ENCODE data around the gene HCN3. TPM values are rescaled to one million over a fixed set of nuclear protein-coding genes. Genes with fewer than 3 reads are reported as not detected.

HCN3 gene
- total RNA-seq, 1 donor from 2014 or later, result 0.60 TPM

DNA sequence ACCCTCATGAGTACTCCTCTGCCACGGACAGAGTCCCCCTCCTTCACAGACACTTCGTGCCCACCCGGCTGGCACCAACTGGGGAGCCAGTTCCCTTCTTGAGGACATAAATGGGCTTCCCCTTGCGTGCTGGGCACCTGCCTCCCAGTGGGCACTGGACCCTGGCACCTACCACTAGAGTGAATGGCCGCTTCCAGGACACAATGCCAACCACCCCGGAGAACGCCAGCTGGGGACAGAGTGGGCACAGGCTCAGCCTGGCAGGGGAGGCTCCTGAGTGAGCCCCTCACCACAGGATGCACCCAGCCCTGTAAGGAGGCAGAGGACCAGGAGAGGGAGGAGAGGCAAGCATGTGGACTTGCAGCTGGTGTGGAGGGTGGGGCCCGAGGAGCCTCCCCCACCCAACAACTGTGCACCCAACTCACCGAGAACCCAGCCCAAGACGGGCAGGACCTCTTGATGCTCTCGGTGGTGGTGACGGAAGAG, 23.0 kb upstream of the HCN3 start:
- no peak for DNase-seq (ENCODE audit: low read depth in 2 of 2)

DNA sequence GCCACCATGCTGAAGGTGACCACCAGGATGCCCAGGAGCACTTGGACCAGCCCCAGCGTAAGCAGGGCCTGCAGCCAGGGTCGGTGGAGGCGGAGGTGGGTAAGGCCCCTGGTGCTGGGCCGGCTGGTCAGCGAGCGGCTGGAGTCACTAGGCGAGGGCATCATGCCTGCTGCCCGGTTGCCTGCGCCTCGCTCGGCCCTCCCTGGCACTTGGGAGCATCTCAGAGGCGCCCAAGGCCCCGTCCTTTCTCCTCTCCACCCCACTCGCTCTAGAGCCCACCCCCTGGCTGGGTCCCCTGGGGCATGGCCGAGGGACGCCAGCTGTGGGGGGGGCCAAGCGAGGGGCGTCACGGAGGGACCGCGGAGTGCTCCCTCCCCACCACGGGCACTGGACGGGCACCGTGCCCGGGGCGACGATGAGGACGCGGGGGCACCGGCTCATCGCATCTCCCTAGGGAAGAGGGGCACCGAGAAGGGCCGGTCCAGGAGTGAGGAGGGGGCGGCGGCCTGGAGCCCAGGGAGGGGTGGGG, 22.5 kb upstream of the HCN3 start:
- DNase-seq (ENCODE audit: low read depth in 2 of 2), result peak; percentile 19 to 22

DNA sequence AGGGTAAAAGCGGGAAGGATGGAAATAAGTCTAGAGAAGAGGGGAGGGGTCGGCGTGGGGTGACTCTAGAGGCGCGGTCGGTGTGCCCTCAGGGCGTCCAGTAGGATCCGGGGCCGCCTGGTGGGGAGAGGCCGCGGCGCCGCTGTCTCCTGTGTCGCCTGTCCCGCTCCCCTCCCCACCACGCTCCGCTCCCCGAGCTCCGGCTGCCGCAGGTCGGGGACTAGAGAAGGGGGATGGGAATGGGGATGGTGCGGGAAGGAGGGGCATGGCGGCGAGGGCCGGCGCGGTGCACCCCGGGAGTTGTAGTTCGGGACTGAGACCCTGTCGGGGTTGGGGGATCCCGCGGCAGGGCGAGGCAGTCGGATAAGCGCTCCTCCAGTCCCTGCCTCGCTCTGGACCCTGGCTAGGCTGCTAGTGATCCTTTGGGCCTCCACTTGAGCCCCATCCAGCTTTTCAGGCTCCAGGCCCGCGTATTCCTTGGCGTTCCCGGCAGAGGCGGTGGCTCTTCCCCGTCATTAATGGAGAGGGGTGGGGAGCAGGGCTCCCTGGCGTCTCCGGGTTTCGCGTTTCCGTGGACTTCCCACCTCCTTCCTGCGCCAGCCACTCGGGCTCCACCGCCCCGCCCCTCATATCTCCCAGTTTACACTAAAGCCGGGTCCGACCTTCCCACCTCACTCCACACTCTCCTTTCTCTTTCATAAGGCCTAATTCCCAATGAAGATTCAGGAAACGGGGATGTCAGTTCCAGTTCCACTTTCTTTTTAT, 21.8 kb upstream of the HCN3 start, which contains the start of gene ENTREP3:
TSS of gene ENTREP3 (minus strand) at position 241 of the 765 bp plus-strand sequence. CDS start 606 bp downstream, outside the sequence.
- DNase-seq (ENCODE audit: low read depth in 2 of 2), result peak; percentile 86 to 89

DNA sequence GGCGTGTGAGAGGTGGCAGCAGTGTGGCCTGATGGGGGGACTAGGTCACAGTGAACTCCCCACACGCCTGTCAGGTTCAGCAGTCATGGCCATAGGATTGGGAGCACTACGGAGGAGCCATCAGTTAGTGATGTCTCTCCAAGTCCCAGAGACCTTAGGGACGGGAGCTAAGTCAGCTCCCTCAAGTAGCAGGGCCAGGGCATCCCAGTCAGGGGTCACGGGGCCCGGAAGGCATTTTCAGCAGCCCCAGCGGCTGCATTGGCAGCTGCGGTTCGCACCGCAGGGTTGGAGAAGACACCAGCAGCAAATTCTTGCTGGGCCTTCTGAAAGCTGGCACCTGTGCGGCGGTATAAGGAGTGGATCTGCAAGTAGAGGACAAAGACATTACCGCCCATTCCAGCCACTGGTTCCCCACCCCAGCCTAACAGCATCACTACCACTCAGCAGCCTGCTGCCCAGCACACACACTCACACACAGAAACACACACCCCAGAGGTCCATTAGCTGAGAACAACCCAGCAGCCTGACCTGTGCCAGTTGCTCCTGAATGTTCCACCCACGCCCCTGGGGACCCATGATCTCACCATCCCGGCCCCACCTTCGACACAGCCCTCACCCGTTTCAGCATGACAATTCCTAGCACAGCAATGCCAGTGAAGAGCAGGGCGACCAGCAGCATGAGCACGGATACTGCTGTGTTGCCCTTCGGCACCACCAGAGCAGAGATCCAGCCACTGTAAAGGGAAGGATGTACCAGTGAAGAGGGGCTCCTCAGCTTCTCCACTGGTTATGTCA, 21.0 kb upstream of the HCN3 start:
- DNase-seq (ENCODE audit: low read depth in 2 of 2), result no peak

DNA sequence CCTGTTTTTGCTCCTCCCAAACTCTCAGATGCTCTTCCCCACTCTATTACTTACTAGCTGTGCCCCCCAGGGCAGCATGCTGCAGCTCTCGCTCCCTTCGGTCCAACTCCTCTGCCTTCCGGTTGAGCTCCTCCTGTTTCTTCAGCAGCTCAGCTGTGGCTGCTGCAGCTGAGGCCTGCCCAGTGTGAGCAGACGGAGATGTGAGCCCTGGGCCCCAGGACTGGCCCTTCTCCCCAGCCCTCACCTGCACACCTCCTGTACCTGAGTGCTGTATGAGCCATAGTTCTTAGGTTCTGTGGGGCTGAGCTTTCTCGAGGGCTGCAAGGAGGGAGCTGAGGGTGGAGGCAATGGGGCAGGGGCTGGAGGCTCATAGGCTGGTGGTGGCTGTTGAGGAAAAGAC, 17.0 kb upstream of the HCN3 start:
- no peak for DNase-seq (ENCODE audit: low read depth in 2 of 2)

DNA sequence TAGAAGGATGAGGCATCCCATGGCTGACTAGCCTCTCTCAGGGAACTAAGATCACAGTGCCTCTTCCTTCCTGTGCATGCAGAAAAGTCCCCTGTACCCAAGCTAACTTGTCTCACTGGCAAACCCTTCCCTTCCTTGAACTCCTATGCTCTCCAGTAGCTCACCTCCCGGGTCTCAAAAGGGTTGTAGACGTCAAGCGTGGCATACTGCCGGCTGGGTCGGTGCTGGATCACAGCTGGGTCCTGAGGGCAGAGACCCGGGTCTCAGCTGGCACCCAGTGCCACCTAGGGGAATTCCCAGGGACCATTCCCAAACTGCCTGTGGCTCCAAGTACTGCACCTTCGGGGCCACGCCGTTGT, 15.8 kb upstream of the HCN3 start:
- peak in 1 of 2 donors; percentile 29 for DNase-seq (ENCODE audit: low read depth in 2 of 2)

DNA sequence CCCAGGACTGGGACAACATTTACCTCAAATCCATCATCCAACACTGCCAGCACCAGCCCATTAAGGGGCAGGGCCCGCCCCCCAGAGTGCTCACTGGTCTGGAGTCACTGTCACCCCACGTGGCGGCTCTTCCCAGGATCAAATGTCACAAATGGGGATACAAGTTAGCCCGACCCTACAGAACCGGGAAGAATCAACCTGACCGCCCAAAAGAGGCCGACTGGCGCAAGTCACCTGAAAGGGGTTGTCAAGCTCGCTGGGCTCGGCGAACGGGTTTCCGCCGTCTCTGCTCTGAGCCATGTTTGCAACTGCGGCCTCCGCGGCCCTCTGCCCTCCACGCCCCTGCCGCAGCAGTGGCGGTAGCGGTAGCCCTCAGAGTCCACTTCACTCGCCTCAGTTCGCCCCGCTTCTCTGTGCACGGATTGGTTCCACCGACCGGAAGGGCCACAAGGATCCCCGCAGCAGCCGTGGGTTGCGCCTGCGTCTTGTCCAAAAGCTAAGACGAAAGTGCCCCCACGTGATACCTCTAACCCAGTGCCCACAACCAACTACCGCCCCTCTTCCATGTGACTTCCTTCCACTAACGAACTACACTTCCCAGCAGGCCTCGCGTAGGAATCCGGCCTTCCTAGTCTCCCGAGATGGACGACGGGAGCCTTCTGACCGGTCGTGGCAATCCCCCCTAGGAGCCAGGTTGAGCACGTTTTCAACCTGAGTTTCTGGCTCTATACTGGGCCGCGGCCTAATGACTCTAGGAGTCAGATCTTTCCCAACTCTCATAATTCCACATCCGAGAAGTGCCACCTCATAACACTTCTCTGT, 15.2 kb upstream of the HCN3 start, which contains the start of gene SCAMP3:
TSS of gene SCAMP3 (minus strand) at position 509 of the 822 bp plus-strand sequence. CDS start at position 300, 209 bp downstream.
- DNase-seq (ENCODE audit: low read depth in 2 of 2), result peak; percentile 96 to 99

DNA sequence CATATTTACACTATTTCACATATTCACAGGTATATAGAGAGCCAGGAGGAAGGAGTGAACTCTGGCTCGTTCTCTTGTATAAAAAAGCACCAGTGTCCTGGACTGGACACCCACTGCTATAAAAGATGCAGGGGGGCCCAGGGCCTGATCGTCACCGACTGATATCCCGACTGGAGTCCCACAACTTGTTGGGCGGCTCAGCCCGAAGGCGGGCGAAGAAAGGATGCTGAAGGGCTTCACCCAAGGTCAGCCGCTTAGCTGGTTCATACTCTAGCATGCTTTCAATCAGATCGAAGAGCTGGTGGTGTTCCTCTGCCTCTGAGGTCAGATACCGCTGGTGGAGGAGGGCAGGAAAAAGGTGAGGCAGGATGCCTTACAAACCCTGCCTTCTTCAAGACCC, 14.2 kb upstream of the HCN3 start:
- DNase-seq (ENCODE audit: low read depth in 2 of 2), result no peak

DNA sequence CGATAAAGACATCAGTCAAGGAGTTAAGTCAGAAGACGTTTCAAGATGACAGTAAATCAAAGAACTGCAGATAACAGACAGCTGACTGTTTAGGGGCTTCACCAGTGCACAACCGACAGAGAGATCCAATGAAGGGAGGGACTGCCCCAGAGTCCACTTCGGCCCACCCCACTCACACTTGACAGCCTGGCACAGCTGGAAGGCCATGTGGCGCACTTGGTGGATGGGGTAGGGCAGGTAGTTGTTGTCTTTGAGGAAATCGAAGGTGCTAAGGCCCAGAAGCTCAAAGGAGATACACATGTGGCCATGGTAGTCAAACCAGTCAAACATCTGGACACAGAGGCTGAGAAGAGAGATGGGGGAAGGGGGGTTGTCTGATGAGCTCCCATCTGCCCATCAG, 10.7 kb upstream of the HCN3 start:
- no peak for DNase-seq (ENCODE audit: low read depth in 2 of 2)

DNA sequence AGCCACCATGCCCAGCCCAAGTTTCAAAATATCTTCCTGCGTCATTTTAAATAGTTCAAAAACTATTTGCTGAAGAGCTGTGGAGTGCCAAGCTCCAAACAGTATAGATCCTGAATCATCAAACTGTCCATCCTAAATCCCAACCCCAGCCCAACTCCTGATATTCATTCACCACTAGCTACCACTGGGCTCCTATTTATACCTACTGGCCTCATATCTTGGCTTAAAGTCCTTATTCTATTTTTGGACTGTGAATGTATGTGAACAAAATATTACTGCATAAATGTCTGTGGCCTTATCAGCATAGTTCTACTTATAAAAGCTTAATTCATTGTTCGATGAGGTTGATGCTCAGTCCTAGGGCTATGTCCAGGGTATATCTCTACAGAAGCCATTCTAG, 9.9 kb upstream of the HCN3 start:
- DNase-seq (ENCODE audit: low read depth in 2 of 2), result no peak

DNA sequence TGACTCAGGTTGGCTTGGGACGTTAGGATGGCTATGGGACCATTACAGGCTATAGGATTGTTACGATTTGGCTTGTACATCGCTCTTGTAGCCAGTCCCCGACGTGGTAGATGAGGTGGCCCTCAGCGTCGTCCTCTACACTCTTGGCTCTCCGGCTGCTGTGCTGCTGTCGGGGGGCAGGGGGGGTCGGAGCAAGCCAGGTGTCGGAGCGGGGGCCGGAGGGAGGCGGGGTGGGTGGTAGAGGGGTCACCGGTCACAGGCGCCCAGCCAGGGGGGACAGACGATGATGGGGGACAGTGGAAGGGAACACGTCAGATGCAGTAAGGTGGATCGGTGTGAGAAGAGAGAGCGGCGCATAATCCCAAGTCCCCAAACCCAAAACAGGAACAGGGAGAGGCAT, 8.6 kb upstream of the HCN3 start:
- no peak for DNase-seq (ENCODE audit: low read depth in 2 of 2)

DNA sequence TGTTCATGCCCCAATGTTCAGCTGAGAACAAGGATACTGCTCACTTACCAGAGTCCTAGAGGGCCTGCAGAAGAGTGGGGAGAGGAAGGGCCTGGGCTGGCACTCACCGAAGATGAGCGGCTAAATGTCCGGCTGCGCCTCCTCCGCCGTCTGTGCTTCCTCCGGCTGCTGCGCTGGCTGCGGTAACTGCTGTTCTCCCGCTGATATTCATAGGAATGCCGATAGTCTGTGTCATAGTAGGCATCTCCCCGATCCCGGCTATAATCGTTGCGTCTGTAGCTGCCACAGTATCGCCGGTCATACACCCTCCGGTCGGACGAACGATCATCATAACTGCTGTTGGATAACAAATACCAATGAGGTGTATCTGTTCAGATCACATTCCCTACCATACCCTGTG, 7.9 kb upstream of the HCN3 start:
- no peak for DNase-seq (ENCODE audit: low read depth in 2 of 2)

DNA sequence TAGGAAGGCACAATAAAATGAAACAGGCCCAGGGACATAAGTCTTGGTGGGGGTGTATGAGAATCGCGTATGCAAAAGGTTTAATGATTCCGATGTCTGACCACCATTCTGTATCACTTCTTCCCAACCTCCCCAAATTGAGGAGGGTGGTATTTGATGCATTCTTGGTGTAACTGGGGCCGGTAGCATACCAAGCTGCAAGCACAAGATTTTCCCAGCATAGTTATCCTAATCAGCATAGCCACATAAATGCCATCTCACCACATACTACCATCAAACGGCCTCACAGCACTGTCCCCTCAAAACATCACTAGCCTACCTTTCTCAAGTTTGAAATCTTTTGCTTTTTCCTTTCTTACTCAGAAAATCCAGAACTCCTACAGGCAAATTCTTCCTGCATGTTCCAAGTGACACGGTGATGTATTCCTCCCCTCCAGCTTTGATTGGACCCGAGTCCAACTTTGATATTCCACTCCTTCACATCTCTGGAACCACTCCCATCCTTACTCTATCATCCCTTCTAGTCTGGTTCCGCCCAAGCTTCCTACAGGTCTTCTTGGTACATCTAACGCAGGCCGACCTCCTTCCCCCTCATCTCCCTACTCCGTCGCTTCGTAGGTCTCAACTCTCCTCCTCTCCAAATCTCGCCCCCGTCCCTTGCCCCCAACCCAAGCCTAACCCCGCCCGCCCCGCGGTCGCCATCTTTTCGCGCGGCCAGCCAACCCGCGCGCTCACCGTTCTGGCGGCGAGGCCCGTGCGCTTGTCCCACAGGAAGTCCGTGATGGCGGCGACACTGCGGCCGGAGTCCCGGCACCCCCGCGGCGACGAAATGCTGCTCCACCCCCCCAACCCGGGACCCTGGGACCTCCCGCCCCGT, 4.6 kb upstream of the HCN3 start:
- peak in 1 of 2 donors; percentile 70 for DNase-seq (ENCODE audit: low read depth in 2 of 2)

DNA sequence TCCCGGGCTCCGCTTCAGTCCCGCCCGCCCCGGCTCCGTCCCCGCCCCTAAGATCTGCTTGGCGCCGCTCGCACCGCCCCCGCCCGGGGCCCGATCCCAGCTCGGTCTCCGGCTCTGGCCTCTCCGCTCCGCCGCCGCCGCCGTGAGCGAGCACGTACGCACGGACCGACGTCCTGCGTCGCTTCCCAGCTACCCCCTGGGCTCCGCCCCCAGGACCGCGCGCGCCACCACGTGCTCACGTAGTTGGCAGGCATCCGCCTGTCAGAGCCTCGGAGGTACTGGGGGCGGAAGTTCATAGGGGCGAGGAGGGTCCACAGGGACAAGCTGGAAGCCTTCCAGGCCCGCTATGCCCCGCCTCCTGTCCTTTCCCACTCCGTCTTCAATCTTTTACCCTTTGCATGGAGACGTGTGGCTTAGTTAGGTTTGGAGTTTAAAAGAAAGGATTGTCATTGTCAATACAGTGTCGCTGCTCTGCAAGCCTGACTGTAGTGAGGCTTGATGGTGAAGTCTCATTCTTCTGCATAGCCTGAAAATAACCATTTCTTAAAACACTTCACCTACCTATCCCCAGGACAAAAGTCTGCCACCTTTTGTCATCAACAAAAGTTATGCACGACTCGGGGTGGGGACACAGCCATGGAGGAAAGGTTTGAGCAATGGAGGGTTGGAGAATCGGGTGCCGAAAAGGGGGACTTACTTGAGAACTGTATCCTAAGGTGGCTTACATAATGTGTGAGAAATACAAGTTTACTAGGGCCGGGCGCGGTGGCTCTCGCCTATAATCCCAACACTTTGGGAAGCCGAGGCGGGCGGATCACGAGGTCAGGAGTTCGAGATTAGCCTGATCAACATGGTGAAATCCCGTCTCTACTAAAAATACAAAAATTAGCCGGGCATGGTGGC, 3.7 kb upstream of the HCN3 start, which contains the start of gene CLK2:
TSS of gene CLK2 (minus strand) at position 162 of the 903 bp plus-strand sequence. CDS start 2,527 bp downstream, outside the sequence.
- peak; percentile 96 for DNase-seq (ENCODE audit: low read depth in 2 of 2)

DNA sequence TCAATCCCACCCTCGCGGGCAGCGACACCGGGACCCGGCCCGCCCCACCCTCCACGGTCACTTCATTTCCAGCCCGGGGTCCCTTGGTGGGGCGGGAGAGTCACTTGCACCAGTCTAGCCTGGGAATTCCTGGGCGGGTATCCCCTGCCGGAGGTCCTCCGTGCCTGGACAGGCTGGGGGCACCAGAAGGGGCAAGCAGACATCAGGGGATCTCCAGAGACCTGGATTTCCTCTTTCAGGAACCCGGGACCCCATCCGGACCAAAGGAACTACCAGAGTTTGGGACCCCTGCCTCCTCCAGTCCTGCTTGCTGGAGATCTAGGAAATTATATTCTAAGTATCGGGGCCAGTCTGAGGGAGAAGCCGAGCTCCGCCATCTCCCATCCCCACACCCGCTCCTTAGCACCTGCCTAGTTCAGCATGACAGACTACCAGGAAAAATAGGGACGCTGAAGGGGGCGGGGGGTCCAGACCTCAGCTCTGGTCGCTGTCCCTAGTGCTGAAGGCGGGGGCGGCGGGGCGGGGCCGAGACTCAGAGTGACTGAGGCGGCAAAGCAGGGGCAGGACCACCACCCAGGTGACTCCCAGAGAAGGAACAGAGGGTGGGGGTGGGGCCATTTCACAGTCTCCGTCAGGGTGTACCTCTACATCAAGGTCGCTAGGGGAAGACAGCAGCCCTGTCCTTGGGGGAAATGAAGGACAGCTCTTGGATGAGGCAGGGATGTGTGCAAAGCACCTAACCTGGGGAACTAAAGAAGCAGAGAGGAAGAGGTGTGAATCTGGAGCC, 832 bp downstream of the HCN3 start:
- DNase-seq (ENCODE audit: low read depth in 2 of 2), result peak; percentile 21 to 42

DNA sequence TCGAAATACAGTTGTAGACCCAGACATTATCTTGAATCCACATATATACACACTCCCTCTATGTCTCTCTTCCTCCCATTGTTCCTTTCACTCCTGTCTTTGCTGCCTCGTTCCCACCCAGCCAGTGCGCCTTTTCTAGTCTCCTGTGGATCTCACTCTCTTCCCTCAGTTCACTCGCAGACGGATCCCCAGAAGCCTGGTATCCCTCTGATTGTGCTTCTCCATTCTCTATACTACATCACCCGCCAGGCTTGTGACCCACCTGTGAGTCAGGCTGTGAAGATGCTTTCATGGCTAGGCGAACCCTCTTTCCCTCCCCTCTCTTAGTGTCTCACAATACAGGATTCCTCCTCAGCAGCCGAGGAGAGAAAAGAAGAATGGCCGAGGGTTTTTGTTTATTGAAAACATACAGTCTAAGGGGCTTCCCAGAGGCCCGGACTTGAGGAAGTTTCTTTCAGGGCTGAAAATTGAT, 1.5 kb downstream of the HCN3 start:
- DNase-seq (ENCODE audit: low read depth in 2 of 2), result no peak

DNA sequence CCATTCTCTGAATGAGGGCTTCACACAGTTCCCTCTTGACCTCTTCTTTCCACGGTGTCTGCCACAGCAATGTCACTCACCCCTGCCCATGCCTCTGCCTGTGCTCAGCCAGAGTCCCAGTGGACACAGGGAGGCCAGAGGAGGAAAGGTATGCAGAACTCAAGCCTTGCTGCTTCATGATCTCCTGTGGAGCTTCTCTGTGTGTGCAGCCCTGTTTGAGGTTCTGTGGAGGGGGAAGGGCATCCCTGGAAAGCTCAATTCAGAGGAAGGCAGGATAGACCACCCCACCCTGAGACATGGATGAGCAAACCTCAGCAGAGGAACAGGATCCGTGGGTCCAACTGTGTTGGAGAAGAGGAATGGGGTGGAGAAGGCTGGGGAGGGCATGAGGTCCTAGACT, 2.0 kb downstream of the HCN3 start:
- no peak for DNase-seq (ENCODE audit: low read depth in 2 of 2)

DNA sequence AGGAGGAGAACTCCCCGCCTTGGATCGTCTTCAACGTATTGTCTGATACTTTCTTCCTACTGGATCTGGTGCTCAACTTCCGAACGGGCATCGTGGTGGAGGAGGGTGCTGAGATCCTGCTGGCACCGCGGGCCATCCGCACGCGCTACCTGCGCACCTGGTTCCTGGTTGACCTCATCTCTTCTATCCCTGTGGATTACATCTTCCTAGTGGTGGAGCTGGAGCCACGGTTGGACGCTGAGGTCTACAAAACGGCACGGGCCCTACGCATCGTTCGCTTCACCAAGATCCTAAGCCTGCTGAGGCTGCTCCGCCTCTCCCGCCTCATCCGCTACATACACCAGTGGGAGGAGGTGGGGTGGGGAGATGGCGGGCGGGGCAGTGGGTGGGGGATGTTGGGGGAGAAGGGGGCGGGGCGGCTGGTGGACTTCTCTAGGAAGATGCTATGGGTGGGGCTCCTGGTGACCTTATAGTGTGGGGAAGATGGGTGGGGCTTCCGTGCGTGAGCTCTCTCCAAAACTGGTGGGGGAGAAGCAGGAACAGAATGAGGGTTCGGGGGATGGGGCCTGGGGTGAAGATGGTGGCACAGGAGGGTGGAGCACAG, 5.3 kb downstream of the HCN3 start:
- no peak for DNase-seq (ENCODE audit: low read depth in 2 of 2)
